ENCODE data around the gene GPR161.

Gene GPR161

DNA sequence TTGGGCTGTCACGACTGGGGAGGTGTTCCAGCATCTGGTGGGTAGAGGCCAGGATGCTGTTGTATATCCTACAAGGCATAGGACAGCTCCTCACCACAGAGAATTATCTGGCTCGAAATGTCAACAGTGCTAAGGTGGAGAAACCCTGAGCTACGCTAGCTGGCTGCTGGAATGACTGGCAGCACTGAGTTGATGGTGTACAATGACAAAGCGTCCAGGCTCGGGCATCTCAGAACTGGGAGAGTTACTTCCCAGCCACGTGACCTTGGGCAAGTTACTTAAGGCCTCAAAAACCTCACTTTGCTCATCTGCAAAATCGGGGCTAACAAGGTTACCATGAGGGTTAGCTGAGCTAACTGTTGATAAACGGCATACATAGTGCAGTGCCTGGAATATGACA is 35.4 kb downstream of the GPR161 start:
- Histone ChIP-seq H2BK120ac (ENCODE audit: insufficient read depth, low read length, poor library complexity) (no peak overlapping the region), H2BK12ac (ENCODE audit: low read length) (no peak overlapping the region), H3K23ac (ENCODE audit: low read length) (no peak overlapping the region), H3K4ac (ENCODE audit: low read depth, low read length) (no peak overlapping the region), H3K4me1 (ENCODE audit: control insufficient read depth in 1 of 2, insufficient read depth in 2 of 2, low read length in 2 of 2) (peaks cover 7 to 14% of the 10 kb centered on the region in 2 experiments), H3K27ac (ENCODE audit: low read depth, low read length) (no peak overlapping the region), H4K8ac (ENCODE audit: low read depth, low read length) (no peak overlapping the region), H3K9ac (ENCODE audit: low read length) (no peak overlapping the region), H3K79me2 (ENCODE audit: control insufficient read depth, insufficient read depth, low read length, poor library complexity) (no peaks in the 10 kb centered on the region), H3K27me3 (ENCODE audit: insufficient read depth, low read length) (no peaks in the 10 kb centered on the region), H2AK5ac (ENCODE audit: low read length) (no peak overlapping the region), H3K4me3 (ENCODE audit: low read depth, low read length) (no peak overlapping the region), H3K79me1 (ENCODE audit: low read length) (no peaks in the 10 kb centered on the region), H3K4me2 (ENCODE audit: low read length) (no peak overlapping the region), H3K14ac (ENCODE audit: low read length) (no peak overlapping the region), H4K12ac (ENCODE audit: low read depth, low read length) (no peak overlapping the region), H2AFZ (ENCODE audit: insufficient read depth, low read length, poor library complexity) (no peak overlapping the region), H4K91ac (ENCODE audit: low read depth, low read length) (no peak overlapping the region), H2BK5ac (ENCODE audit: low read depth, low read length, poor library complexity) (no peak overlapping the region), H3K18ac (ENCODE audit: low read length) (no peak overlapping the region), H3K36me3 (ENCODE audit: control insufficient read depth in 1 of 2, insufficient read depth in 2 of 2, low read length in 2 of 2) (peaks cover 0 to 5% of the 10 kb centered on the region in 2 experiments), H3K9me3 (ENCODE audit: insufficient read depth, low read depth, low read length) (peaks cover 1% of the 10 kb centered on the region)
- DNase-seq = peak; percentile 13 to 54
- whole genome bisulfite sequencing (ENCODE audit: extremely low coverage, insufficient coverage, insufficient read length) = no CpG with 5 or more reads among the region's 8 CpGs

DNA sequence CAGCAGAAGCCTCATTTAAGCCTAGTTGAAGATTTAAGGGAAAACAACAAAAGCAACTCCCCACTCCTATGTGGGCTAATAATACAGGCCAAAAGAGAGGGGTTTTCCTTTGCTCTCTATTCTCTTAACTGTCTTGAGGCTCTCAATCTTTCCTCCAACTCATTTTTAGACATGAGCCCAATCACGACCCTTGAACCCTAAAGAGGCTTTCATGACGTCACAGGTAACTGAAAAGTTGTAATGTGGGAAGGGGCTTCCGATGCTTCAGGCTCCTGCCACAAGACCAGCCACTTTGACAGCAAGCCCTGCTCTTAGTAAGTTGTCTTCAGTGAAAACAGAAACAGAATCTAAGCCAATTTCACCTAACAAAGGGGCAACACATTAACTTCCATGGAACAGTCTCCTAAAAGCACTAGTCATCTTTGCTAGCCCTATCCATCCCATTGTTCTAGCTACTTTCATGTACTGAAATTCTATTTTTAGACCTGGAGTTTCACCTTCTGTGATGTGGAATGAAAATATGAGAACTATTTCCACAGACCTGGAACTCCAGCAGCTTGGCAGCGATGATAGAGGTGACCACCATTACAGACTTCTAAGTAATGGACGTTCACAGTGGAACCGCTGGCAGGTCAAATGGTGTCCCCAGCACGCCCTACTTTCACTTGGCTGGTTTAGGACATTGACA is 36.3 kb downstream of the GPR161 start:
- no peak overlapping the region for H4K12ac ChIP-seq (ENCODE audit: low read depth, low read length)
- H3K79me1 ChIP-seq (ENCODE audit: low read length) = no peaks in the 10 kb centered on the region
- H2BK5ac ChIP-seq (ENCODE audit: low read depth, low read length, poor library complexity) = no peak overlapping the region
- H3K36me3 ChIP-seq (ENCODE audit: control insufficient read depth in 1 of 2, insufficient read depth in 2 of 2, low read length in 2 of 2) = peaks cover 0 to 5% of the 10 kb centered on the region in 2 experiments
- H2AFZ ChIP-seq (ENCODE audit: insufficient read depth, low read length, poor library complexity) = no peak overlapping the region
- H2BK12ac ChIP-seq (ENCODE audit: low read length) = no peak overlapping the region
- WGBS (ENCODE audit: extremely low coverage, insufficient coverage, insufficient read length) = no CpG with 5 or more reads among the region's 7 CpGs
- no peak overlapping the region for H3K27ac ChIP-seq (ENCODE audit: low read depth, low read length)
- no peak overlapping the region for H3K4ac ChIP-seq (ENCODE audit: low read depth, low read length)
- H3K9me3 ChIP-seq (ENCODE audit: insufficient read depth, low read depth, low read length) = peaks cover 1% of the 10 kb centered on the region
- H3K4me2 ChIP-seq (ENCODE audit: low read length) = no peak overlapping the region
- no peak overlapping the region for H3K18ac ChIP-seq (ENCODE audit: low read length)
- H4K8ac ChIP-seq (ENCODE audit: low read depth, low read length) = no peak overlapping the region
- H3K79me2 ChIP-seq (ENCODE audit: control insufficient read depth, insufficient read depth, low read length, poor library complexity) = no peaks in the 10 kb centered on the region
- H3K23ac ChIP-seq (ENCODE audit: low read length) = no peak overlapping the region
- peaks cover 7 to 14% of the 10 kb centered on the region in 2 experiments for H3K4me1 ChIP-seq (ENCODE audit: control insufficient read depth in 1 of 2, insufficient read depth in 2 of 2, low read length in 2 of 2)
- no peak overlapping the region for H3K14ac ChIP-seq (ENCODE audit: low read length)
- DNase-seq = peak in 1 of 2 donors; percentile 64
- H2BK120ac ChIP-seq (ENCODE audit: insufficient read depth, low read length, poor library complexity) = no peak overlapping the region
- H3K27me3 ChIP-seq (ENCODE audit: insufficient read depth, low read length) = no peaks in the 10 kb centered on the region
- H3K4me3 ChIP-seq (ENCODE audit: low read depth, low read length) = no peak overlapping the region
- no peak overlapping the region for H2AK5ac ChIP-seq (ENCODE audit: low read length)
- no peak overlapping the region for H3K9ac ChIP-seq (ENCODE audit: low read length)
- H4K91ac ChIP-seq (ENCODE audit: low read depth, low read length) = no peak overlapping the region

- Histone ChIP-seq H2AK5ac (ENCODE audit: low read length) (no peak overlapping the region), H3K18ac (ENCODE audit: low read length) (no peak overlapping the region), H2BK12ac (ENCODE audit: low read length) (no peak overlapping the region), H3K79me2 (ENCODE audit: control insufficient read depth, insufficient read depth, low read length, poor library complexity) (no peaks in the 10 kb centered on the region), H3K27ac (ENCODE audit: low read depth, low read length) (no peak overlapping the region), H3K4me2 (ENCODE audit: low read length) (no peak overlapping the region), H4K12ac (ENCODE audit: low read depth, low read length) (no peak overlapping the region), H4K8ac (ENCODE audit: low read depth, low read length) (no peak overlapping the region), H3K4ac (ENCODE audit: low read depth, low read length) (no peak overlapping the region), H4K91ac (ENCODE audit: low read depth, low read length) (no peak overlapping the region), H3K4me1 (ENCODE audit: control insufficient read depth in 1 of 2, insufficient read depth in 2 of 2, low read length in 2 of 2) (peaks cover 7 to 14% of the 10 kb centered on the region in 2 experiments), H3K14ac (ENCODE audit: low read length) (no peak overlapping the region), H2BK5ac (ENCODE audit: low read depth, low read length, poor library complexity) (no peak overlapping the region), H3K36me3 (ENCODE audit: control insufficient read depth in 1 of 2, insufficient read depth in 2 of 2, low read length in 2 of 2) (peaks cover 0 to 2% of the 10 kb centered on the region in 2 experiments), H2BK120ac (ENCODE audit: insufficient read depth, low read length, poor library complexity) (no peak overlapping the region), H3K27me3 (ENCODE audit: insufficient read depth, low read length) (no peaks in the 10 kb centered on the region), H3K23ac (ENCODE audit: low read length) (no peak overlapping the region), H3K9ac (ENCODE audit: low read length) (no peak overlapping the region), H3K79me1 (ENCODE audit: low read length) (no peaks in the 10 kb centered on the region), H3K9me3 (ENCODE audit: insufficient read depth, low read depth, low read length) (peaks cover 1% of the 10 kb centered on the region), H2AFZ (ENCODE audit: insufficient read depth, low read length, poor library complexity) (no peak overlapping the region), H3K4me3 (ENCODE audit: low read depth, low read length) (peak overlapping the region; percentile 33)
- DNase-seq = no peak
- WGBS (ENCODE audit: extremely low coverage, insufficient coverage, insufficient read length) = no CpG with 5 or more reads among the region's 7 CpGs
Measured at GRCh38 chr1:168099337-168099801, 37.4 kb downstream of the GPR161 start.

GRCh38 chr1:168098534-168099320 is 38.0 kb downstream of the GPR161 start:
- Histone ChIP-seq H3K23ac (ENCODE audit: low read length) (no peak overlapping the region), H3K36me3 (ENCODE audit: control insufficient read depth in 1 of 2, insufficient read depth in 2 of 2, low read length in 2 of 2) (no peaks in the 10 kb centered on the region), H2AK5ac (ENCODE audit: low read length) (no peak overlapping the region), H3K14ac (ENCODE audit: low read length) (no peak overlapping the region), H3K18ac (ENCODE audit: low read length) (no peak overlapping the region), H2AFZ (ENCODE audit: insufficient read depth, low read length, poor library complexity) (no peak overlapping the region), H2BK120ac (ENCODE audit: insufficient read depth, low read length, poor library complexity) (no peak overlapping the region), H3K4ac (ENCODE audit: low read depth, low read length) (no peak overlapping the region), H3K4me2 (ENCODE audit: low read length) (no peak overlapping the region), H3K79me2 (ENCODE audit: control insufficient read depth, insufficient read depth, low read length, poor library complexity) (no peaks in the 10 kb centered on the region), H4K8ac (ENCODE audit: low read depth, low read length) (no peak overlapping the region), H3K9ac (ENCODE audit: low read length) (no peak overlapping the region), H3K4me1 (ENCODE audit: control insufficient read depth in 1 of 2, insufficient read depth in 2 of 2, low read length in 2 of 2) (peaks cover 7 to 14% of the 10 kb centered on the region in 2 experiments), H3K27me3 (ENCODE audit: insufficient read depth, low read length) (no peaks in the 10 kb centered on the region), H3K4me3 (ENCODE audit: low read depth, low read length) (no peak overlapping the region), H3K9me3 (ENCODE audit: insufficient read depth, low read depth, low read length) (peaks cover 1% of the 10 kb centered on the region), H2BK5ac (ENCODE audit: low read depth, low read length, poor library complexity) (no peak overlapping the region), H4K91ac (ENCODE audit: low read depth, low read length) (no peak overlapping the region), H2BK12ac (ENCODE audit: low read length) (no peak overlapping the region), H3K79me1 (ENCODE audit: low read length) (no peaks in the 10 kb centered on the region), H4K12ac (ENCODE audit: low read depth, low read length) (no peak overlapping the region), H3K27ac (ENCODE audit: low read depth, low read length) (no peak overlapping the region)
- no CpG with 5 or more reads among the region's 15 CpGs for WGBS (ENCODE audit: extremely low coverage, insufficient coverage, insufficient read length)
- peak; percentile 94 to 98 for DNase-seq

Data from trophoblast cell (in vitro differentiated cells and primary cell).